ENCODE measurements around the gene LRRC2.
"Not testable (repeated sequence)": the region's sequence is repeated elsewhere in the genome, so short reads cannot be mapped to it uniquely, and the experiment has no call there.

The LRRC2 gene

DNA sequence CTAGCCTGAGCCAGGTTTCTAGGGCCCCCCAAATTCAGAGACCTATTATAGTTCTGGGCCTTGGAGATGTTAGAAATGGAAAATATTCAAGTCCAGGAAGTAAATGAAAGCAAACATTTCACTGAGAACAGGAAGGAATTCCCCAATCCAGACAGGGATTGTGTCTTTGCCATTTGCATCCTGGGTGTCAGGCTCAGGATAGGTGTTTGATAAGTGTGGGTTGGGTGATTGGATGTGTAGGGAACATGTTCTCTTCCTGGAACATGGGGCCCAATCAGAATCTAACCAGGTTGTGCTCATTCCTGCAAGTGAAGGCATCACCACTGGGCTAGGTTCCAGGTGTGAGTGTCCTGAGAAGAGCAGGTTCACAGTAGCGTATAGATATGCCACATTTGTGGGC is 14.6 kb upstream of the LRRC2 start:
- DNase-seq = no peak

DNA sequence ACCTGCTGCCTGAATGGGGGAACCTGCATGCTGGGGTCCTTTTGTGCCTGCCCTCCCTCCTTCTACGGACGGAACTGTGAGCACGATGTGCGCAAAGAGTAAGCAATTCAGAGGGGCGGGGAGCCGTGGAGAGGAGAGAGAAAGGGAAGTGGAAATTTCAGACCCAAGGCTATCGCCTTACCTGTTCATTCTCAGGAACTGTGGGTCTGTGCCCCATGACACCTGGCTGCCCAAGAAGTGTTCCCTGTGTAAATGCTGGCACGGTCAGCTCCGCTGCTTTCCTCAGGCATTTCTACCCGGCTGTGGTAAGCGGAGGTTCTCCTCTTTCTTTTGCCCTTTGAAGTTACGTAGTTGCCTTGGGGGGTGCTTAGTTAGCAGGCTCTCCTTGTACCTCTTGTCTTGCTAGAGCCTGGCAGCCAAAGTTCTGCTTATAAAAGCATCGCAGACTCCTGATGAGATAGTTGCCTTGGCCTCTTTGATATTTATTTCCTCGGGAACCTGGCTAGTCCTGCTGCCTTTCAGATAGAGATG is 13.7 kb upstream of the LRRC2 start:
- DNase-seq = no peak

DNA sequence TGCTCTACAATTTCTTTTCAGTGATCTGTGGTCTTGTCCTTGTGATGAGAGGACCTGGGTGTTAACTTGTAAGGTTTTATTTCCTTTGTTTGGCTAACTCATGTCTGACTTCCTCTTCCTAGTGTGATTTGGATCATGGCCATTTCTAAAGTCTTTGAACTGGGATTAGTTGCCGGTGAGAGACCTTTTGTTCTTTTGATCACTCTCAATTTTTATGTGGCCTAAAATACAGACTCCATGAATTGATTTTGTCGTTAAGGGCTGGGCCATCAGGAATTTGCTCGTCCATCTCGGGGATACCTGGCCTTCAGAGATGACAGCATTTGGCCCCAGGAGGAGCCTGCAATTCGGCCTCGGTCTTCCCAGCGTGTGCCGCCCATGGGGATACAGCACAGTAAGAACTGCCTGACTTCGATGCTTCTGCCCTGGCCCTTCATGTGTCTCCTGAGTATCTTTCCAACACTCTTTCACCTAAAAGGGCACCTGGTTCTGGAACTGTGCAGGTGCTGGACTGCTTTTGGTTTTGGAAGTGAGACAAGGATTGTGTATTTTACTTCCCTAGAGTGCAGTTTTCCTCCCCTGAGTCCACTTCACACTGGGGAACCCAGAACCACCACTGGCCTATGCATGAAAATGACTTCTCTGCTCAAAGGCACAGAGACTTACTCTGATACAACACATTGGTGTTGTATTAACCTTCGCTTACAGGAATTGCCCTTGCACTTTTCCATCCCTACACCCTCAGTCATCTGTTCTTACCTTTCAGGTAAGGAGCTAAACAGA is 13.1 kb upstream of the LRRC2 start:
- no peak for DNase-seq

DNA sequence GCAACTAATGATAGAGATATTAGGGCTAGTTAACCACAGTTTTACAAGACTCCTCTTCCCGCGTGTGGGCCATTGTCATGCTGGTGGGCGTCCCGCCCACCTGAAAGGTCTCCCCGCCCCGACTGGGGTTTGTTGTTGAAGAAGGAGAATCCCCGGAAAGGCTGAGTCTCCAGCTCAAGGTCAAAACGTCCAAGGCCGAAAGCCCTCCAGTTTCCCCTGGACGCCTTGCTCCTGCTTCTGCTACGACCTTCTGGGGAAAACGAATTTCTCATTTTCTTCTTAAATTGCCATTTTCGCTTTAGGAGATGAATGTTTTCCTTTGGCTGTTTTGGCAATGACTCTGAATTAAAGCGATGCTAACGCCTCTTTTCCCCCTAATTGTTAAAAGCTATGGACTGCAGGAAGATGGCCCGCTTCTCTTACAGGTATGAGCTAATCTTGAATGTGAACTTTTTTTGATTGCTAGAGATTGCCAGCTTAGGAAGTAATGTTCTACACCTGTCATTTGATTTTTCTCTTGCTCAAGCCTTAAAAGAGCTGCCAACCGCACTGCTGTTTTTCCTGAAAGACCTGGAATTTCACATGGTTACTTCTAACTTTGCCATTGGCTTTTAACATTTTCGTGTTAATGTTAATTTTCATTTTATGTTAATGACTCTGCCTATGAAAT is 11.6 kb upstream of the LRRC2 start:
- not testable (repeated sequence) for DNase-seq

DNA sequence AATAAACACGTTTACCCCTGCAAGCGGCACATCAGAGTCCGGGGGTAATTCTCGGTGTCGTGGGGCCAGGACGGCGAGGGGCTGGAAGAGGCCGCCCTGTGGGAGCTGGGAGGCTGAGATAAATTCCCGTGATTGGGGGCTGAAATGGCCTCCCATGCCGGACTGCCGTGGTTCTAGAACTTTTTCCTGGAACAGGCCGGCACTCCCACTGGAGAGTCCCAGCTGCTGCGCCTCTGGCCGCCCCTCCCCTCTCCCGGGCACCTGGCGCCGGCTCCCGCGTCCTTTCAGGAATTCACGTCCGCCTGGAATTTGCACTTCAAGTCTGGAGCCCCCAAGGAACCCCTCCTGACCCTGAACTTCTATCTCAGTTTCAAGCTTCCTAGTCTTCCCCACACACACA is 10.8 kb upstream of the LRRC2 start:
- no peak for DNase-seq

DNA sequence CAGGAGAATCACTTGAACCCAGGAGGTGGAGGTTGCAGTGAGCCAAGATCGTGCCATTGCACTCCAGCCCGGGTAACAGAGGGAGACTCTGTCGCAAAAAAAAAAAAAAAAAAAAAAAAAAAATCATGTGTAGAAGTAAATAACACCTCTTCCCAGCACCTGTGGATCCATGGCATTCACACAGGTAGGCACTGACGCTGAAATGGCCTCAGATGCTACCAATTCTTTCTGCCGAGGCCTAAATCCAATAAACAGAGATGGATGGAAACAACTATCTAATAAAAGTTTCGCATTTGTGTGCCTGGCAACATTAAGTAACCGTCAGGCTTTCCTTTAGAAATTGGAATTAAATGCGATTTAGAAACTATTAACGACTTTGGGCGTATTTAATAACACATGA is 10.3 kb upstream of the LRRC2 start:
- no peak for DNase-seq

DNA sequence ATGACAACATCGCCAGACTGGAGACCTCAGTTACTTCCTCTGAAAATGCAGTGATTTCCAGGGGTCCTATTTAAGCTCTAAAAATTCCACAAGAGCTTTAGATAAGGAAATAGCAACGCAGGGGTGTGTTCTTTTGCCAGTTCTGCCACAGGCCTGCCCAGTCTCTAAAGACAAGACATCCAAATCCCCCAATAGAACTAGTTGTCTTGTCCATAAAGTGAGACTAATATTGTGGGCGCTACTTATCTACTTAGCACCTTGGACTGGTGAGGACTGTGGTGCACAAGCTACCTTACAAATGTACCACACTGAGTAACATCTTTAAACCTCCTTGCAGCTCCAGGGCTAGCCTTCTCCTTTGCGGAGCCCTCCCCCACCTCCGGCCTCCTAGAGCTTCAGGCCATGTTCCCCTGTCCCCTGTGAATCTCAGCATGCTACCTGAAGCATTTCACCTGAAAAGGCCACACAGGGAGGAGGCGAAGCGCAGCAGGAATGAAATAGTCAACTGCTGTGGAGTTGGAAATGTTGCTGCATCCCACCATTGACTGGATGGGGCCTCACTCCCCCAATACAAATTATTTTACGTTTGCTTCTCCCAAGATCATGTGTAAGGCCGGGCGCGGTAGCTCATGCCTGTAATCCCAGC is 9.6 kb upstream of the LRRC2 start:
- no peak for DNase-seq

DNA sequence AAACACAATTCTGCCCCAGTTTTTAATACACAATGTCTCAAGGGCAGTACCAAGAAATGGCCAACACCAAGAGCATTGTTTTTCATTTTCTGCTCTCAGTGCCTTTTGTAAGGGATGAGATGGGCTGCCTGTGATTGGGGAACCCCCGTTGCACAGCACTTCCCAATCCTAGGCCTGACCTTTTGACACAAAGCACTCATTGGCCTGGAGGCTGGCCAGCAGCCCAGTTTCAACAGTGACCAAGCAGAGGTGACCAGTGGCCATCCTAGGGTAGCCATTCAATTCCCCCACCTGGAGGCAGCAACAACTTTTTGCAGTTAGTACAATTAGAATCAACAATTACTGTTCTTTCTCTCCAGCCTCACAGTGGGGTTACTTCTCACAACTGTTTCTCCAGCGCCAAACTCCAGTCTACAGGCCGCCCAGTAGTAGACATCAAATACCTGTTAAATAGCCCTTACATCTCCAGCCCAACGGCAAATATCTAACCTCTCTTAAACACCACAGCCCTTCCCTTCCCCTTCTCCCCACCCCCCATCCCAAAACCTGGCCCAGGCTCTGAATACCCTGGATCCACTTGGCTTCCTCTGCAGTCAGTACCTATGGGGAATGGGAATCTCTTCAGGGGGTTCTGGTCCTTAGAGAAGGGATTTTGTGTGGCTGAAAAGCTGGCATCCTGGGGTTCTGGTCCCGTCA is 8.9 kb upstream of the LRRC2 start:
- no peak for DNase-seq

DNA sequence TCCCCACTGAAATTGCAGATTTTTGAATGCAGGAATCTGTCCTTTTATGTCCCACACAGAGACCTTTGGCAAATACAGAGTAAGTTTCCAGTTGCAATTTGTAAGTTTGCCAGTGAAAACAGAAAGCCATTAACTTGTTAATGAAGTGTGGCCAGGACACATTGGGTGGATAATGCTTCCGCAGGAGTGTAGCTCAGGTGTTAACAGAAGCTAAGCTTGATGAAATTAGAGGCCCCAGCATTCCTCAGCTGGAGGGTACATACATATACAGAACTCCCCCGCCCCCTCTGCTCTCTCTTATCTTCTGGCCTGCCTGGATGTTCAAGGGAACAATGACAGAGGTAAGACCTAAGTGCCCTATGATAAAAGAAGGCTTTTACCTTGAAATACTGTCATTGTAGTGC is 8.1 kb upstream of the LRRC2 start:
- DNase-seq = no peak

DNA sequence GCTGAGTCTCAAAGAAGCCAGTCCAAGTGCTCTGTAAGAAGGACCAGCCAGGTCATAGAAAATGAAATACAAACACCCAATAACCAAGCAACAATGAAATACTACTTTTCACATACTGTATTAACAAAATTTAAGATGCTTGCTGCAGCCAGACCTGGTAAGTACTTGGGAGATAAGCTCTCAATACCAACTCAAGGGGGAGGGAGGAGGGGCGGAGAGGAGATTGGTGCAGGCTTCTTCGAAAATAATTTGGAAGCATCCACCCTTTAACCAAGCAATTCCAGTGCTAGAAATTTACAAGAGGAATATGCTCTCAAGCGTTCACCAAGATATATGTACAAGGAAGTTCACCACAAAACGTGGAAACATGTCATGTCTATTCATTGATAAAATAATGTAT is 7.6 kb upstream of the LRRC2 start:
- no peak for DNase-seq

DNA sequence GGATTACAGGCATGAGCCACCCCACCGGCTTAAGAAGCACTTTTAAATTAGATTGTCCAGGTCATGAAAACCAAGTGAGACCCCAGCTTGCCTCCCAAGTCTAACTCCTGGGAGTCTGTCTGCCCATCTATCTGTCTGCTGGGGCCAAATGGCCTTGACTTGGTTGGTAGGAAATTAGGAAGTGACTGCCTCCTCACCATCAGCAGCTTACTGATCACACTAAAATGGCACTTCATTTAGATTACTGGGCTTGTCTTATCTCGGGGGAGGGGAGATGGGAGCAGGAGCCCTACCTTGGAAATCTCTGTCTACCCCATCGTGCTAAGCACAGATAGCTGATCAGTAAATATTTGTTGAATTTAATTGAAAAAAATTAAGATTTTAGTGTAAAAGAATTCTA is 5.6 kb upstream of the LRRC2 start:
- DNase-seq = no peak

DNA sequence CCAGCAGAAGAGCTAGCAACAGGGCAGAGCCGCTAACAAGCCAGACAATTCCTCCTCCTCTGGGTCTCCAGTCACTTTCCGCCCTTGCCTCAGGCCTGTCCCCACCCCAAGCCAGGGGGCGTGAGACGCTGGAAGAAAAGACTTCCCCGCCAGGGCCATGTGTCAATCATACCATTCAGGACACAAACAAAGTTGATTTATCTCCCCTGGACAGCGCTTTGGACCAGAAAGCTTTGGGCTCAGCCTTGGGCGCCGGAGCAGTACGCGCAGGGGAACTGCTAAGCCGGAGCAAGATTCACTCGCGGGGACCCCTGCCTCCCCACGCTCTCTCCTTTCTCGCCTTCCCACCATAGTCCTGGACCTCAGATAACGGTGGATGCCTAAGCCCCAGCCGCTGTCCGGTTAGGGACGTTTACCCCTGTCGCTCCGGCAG is 479 bp downstream of the LRRC2 start:
- DNase-seq = no peak

DNA sequence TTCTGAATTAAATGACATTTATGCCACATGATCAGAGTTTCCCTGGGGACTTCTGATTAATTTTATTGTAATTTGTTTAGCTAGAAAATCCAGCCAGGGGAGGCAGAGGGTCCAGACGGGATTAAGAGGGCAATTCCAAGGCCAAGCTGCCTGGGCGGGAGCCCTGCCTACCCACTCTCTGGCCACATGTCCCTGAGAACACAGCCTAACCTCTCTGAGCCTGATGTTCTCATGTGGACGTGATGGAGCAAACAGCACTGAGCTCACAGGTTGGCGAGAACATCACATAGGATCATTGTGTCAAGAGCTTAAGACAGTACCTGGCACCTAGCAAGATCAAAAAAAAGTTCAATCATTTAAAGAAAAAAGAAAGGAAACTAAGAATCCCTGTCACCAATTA is 1.0 kb downstream of the LRRC2 start:
- DNase-seq = no peak

DNA sequence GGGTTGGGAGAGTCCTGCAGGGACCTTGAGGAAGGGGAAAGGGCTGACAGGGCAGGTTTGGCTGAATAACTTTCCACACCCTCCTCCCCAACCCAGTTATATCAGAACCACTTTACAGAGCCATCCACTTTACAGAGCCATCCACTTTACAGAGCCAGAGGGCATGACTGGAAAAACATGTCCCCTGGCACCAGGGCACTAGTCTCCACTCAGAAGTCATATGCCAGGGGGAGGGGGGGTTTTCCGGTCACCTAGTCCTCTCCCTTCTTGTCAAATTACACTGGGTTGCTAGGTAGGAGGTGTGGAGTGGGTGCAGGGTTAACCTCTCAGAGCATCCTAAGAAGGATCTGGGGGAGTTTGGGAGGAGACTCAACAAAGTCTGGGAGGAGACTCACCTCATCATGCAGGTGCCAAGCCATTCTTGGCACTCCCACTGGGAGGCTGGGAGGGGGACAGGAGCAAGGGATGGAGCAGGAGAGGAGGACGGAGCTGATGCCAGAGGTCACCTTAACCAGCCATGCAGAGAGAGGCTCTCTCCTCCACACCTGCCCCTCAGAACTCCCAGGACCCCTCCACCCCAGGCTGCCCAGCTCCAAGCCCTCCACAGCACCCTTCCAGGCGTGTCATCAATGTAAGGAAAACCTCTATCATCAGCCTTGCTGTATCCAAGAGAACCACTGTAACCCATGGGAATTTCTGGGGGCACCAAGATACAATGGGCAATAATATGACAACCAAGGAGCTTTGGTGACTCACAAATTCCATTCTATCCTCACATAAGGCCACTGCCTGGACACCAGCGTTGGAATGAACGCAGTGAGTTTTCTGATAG is 1.7 kb downstream of the LRRC2 start:
- no peak for DNase-seq

DNA sequence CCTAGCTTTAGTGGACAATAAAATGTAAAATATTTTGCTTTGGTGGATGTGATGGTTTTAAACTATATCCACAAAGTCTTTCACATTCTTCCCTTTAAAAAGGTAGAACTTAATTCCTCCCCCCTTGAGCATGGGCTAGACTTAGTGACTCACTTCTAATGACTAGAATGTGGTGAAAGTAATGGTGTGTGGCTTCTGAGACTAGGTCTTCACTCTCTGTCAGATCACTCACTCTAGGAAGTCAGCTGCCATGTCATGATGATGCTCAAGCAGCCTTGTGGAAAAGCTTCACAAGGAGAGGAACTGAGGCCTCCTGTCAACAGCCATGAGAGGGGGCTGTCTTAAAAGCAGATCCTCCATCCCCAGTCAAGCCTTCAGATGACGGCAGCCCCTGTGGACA is 4.2 kb downstream of the LRRC2 start:
- no peak for DNase-seq

DNA sequence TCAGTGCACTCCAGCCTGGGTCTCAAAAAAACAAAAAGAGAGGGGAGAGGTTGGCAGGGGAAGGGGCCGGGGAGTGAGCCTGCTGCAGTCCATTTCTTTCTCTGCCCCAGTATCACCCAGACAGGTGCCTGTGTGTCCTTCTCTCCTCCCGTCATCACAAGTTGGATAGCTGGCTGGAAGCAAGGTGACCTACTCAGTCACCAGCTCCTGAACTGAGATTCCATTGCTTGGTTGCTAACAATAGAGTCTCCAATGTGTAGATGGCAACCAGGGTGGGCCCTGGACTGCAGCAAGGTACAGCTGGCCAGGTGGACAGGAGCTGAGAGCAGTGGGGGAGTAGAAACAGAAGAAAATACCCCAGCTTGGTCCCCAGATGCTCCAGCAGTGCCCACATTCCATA is 4.6 kb downstream of the LRRC2 start:
- no peak for DNase-seq

DNA sequence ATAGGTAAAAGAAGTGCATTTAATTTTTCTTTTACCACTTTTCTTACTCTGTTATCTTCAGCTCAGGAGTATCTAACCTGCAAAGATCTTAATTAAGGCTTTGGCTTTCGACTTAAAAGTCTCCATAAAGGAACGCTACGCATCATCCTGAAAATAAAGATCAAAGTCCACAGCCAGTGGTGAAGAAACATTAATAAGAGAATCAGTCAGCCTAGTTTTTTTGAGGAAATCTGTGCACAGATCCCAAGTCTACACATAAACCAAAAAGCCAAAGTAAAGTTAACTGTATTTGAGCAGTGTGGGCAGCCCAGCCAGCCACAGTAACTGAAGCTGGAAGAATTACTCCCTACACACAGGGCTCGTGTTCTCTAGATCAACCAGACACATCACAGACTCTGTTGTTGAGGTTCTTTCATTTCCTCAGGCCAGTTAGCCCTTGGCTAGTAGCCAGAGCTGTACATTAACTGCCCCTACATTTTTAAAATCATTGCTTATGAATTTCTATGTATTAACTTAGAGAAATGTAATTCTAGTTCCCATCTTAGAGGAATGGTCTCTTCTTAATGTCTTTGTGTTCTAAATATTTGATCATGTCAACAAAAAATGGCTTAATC is 6.9 kb downstream of the LRRC2 start:
- no peak for DNase-seq

DNA sequence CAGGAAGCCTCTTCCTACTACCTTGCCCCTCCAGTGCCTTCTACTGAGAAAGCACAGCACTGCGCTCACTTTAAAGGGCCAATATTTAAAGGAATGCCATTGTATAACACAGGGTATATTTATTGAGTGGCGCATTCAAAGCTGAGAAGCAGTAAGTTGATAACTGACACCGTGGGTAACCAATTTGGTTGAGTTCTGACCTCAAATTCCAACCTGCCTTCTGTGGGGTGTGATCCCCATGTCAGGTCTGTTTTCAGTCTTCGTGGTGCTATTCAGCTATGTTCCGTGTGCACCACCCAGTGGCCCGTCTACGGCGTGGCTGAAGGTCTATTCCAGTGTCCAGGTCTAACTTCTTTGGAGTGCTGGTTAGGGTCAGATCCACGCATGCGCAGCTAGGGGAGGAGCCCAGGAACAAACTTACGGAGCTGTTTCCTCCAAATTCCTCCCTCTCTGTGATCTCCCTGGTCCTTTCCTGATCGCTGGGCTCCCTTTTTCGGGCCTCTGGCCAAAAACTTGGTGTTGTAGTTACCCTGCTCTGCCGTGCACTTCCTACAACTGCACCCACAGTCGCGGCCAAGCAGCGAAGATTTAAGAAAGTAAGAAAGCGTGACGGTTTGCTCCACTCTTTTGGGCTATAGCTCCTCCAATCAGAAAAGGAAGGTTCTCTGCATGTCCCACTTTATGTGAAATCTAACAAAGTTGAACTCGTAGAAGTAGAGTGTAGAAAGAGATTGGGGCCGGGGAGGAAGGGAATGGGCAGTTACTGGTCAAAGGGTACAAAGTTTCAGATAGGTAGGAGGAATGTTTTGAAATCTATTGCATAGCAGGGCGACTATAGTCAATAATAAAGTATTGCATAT is 7.7 kb downstream of the LRRC2 start:
- DNase-seq = peak; percentile 73

DNA sequence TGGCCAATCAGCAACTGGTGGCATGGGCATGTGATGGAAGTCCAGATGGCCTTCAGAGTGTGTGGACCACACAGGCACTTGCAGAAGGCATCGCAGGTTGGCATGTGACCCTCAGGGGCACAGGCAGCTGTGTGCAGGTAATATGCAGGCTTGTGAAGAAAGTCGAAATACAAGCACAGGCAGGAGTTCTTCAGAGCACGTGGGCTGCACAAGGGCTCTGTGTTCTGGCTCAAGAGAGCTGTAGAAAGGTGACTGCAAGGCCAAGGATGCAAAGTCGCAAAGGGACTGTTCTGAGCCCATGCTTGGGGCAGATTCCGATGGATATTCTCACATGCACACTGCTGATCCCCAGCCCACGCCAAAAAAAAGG is 8.3 kb downstream of the LRRC2 start:
- DNase-seq = no peak

DNA sequence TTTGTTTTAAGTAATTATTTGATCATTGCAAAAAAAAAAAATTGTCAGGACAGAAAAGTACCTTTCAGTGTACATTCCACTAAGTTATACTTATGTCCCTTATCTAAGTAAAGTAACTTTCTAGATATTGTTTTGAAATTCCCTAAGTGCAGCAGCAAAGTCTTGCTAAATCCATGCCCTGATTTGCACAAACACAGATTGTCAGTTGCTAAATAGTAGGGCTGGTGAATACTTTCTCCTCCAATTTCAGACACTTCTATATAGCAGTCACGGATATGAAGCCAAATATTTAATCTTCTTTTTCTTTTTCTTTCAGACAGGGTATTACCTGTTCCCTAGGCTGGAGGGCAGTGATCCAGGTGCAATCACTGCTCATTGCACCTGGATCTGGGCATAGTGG is 12.9 kb downstream of the LRRC2 start:
- DNase-seq = no peak

DNA sequence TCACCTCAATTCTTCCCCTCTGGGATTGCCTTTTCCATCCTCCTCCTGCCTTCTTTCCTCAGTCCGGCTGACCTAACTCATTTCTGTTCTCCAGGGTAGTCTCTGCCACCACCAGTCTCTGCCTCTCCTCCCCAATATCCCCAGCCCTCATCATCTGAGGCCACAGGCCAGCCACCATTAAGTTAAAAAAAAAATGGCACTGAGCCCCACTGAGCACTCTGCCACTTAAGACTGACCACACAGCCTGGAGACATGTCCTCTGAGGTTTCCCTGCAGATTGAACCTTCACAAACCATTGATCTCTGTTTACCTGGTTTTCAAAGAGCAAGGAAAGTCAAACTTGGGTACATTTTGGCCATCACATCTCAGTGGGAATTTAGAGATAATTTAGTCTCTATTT is 13.6 kb downstream of the LRRC2 start:
- no peak for DNase-seq
